HG03442 (cell line): ENCODE measurements around the gene BTBD9.

ENCODE experiments used
- ATAC-seq: cut with Tn5 transposase; IDR thresholded peaks from one replicate; pipeline ENCODE4 v1.9.1; 2021; ENCODE audit warnings: mild to moderate bottlenecking, moderate library complexity; ENCODE audit not compliant: unreplicated experiment

BTBD9 gene

DNA sequence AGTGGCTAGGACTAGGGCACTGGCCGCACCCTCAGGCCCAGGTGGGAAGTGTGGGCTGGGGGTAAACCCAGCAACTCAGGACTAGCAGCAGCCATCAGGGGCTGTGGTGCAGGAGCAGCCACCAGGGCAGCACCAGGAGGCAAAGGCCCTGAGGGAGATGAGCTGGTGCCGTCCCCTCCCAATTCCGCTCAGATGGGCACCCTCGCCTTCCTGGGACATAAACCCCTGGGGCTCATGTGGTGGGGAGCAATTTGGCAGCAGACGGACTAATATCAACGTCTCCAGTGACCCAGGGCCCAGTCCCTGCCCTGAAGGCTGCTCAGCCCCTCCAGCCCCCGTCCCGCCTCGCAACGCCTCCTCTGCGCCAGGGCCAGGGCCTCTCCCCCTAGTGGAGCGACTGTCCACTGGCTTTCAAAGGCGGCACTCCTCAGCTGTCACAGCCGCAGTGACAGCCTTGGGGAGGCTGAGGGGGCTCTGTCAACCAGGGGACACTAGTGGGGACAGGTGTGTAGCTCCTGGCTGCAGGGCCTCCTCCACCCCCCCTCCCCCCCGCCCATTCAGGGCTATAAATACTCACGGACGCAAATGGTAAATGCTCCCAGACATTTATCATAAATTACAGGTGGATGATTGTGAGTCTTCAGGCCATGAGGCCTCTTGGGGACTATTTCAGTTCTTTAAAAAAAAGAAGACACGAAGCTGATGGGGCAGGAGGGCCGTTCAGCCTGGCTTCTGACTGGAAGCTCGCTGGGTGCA is 470.3 kb downstream of the BTBD9 start:
- ATAC-seq: no peak

DNA sequence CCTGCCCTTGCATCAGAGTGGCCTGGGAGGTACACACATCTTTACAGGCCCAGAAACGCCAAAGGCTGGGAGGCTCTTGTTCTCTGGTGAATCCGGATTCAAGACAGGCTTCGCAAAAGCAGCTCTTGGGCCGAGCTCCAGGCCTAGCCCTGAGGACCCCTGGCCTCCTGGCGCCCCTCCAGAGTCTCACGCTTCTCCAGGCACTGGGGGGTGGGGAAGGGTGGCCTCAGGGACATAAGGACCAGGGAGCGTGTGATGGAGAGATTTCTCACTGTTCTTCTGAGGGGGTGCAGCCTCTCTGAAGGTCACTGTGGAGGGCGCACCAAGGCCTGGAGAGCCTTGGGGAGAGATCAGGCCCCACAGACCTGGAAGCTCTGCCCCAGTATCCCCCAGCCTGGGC is 471.0 kb downstream of the BTBD9 start:
- no peak for ATAC-seq

DNA sequence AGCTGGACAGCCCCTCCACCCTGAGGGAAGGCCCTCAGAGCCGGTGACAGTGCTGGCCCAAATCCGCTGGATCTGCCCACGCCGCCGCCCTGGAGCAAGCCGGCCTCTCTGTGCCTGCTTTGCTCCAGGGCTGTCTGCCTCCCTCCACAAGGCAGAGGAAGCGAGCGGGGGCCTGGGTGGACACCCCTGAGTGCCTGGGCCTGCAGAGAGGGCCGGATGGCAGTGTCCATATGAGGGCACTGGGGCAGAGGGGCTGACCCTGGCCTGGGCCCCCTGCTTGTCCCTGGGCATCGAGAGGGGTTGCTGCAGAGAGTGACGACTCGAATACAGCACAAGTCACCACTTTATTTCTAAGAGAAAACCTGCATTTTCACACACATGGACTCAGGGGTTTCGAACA is 471.6 kb downstream of the BTBD9 start:
- no peak for ATAC-seq

DNA sequence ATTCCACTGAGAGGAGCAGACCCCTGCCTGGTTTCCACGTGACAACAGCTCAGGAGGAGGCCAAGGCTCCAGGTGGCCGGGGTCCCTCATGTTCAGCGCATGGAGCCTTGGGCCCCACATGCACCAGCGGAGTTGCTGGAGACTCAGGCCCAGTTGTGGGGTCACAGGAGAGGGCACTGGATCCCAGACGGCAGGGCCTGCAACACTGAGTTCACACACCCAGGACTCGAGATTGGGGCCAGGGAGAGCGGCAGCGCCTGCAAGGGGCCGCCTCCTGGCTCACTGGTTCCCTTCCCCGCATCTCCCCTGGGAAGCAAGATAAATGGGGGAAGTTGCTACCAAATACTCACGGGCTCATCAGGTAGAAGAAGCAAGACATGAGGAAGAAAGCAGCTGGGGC is 472.1 kb downstream of the BTBD9 start:
- no peak for ATAC-seq

DNA sequence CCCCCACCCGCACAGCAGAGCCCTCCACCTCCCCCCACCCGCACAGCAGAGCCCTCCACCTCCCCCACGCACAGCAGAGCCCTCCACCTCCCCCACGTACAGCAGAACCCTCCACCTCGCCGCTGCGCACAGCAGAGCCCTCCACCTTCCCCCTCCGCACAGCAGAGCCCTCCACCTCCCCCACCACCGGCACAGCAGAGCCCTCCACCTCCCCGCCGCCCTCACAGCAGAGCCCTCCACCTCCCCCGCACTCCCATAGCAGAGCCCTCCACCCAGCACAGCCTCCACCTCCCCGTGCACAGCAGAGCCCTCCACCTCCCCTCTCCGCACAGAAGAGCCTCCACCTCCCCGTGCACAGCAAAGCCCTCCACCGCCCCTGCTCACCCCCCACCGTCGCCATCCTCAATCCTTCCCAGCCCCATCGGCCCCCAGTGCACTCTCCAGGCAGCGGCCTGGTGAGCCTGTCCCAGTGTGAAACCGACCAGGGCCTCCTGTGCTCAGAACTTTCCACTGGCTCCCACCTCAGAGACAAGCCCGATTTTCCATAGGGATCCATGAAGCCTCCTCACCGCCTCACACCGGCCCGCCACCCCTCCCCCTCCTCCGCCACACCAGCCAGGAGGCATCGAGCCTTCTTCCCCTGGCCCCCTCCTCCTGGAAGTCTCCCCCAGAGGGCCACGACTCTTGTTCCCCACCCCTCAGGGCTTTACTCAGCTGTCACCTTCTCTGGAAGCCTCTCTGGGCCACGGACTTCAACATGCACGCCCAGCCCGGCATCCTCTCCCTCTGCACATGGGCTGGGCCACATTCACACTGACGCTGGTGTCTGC is 473.1 kb downstream of the BTBD9 start:
- no peak for ATAC-seq

DNA sequence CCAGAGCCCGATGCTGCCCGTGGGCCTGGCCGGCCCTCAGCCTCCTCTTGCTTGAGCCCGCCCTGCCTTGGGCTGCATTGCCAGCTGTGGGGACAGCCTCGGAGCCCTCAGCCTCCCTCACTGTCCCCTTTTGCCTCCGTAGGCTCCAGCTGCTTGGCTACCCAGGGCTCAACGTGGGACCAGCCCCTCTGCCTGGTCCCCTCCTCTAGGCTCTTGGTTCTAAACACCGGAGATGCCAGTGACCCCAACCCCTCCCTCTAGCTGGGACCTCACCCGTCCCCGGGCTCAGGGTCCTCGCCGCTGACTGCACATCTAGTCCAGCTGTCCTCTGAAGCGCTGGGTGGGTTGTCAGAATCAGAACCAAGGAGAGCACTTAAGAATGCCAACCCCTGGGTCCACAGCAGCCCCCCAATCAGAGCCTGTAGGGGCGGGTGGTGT is 475.0 kb downstream of the BTBD9 start:
- no peak for ATAC-seq

DNA sequence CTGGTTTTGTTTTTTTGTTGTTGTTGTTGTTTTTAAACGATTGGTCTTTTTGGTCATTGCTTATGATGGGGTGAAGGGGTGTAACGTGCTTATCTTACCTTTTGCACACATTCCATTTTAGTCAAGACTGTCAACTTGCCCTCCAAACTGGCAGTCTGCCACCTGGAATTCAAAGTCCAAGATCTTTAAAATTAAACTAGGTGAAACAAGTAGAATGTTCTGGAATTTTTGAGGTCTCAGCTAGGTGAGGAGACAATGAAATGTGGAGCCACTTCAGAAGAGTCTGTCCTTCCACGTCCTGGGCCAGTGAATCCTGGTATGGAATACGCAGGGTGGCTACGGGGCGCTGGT is 475.6 kb downstream of the BTBD9 start:
- ATAC-seq: no peak

DNA sequence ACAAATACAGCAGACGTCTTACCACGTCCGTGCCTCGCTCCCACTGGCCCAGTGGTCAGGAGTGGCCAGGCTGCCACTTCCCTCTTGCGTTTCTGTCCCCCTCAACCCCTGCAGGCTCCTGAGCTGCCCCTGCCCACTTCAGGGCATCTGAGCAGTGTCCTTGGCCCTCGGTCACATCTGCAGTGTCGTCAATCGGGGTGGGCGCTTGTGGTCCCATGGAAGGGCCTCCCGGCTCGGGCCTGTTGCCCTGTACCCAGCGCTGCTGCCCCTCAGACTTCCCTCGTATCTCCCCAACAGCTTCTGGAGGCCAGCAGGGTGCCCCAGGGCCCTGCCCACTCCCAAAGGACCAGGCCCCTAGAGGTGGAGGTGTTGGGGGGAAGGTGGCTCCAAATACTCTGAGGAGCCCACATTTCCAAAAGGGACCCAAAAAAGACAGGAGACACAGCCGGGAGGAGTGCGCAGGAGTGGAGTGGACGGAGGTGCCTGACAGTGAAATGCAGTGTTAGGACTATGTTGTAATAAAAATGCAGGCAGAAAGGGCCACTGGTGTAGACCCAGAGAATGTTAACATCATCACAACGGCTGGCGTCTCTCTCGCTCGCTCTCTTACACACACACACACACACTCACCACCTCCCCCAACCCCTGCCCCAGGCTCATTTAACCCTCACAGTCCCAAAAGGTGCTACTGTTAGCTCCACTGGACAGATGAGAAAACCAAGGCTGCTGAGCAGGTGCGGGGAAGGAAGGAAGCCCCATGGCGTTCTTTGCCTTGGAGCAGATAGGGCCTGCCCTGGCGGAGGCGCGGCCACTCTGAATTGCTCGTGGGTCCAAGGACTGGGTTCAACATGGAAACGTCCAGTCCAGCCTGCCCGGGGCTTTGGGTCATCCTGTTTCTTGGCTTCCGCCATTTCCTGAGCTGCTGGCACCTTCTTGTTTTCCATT is 476.3 kb downstream of the BTBD9 start:
- no peak for ATAC-seq

DNA sequence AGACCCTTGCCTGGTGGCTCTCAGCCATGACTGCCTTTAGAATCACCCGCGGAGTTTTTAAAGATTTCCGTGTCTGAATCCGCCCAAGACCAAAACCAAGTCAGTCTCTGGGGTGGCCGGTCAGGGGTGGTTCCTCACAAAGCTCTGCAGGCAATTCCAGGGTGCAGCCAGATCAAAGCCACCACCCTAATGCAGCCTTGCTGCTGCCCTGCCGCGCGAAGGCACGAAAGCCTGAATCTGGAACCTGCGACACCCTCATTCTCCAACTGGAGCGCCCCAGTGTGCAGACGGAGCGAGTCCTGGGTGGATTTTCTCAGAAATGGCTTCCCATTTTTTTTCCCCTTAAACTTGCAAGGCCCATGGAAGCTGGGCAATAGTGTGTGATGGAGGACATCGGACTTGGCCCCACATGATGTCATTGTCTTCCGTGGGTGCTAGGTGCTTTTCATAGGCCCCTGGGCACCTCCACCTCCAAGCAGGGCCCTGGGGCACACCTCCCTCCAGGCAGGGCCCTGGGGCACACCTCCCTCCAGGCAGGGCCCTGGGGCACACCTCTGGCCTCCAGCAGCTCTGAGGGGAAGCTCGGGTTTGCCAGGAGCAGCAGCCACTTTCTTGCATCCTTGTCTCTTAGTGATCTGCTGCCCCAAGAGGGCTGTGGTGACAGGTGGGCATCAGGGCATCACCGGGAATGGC is 477.1 kb downstream of the BTBD9 start:
- no peak for ATAC-seq

DNA sequence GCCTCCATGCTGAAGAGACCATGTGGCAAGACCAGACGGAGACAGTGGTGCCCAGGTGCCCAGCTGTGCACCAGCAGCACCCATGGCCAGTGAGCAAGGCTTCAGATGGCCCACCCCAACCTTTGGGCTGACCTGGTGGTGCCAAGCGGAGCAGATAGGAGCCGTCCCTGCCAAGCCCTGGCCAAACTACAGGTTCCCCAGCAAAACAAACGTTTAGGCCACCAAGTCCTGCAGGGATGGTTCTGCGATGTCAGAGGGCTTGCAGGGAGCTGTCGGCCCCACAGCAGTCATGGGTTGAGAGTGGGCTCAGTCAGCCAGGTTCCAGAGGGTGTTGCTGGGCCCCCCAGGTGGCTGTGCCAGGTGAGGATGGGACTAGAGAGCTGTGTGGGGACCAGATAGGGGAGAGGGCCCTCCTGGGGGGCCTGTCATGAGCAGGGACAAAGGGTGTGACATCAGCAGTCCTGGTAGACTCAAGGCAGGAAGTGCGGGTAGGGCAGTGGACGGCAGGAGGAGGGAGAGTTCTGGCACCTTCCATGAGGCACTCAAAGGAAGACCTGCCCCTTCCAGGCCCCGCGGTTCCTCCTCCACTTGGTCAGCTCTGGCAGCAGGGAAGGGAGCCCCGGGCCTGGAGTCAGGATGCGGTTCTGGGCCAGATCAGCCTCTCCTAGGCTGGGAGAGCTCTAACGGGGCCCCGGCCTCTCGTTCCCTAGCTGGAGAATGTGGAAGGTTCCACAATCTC is 477.8 kb downstream of the BTBD9 start:
- no peak for ATAC-seq

DNA sequence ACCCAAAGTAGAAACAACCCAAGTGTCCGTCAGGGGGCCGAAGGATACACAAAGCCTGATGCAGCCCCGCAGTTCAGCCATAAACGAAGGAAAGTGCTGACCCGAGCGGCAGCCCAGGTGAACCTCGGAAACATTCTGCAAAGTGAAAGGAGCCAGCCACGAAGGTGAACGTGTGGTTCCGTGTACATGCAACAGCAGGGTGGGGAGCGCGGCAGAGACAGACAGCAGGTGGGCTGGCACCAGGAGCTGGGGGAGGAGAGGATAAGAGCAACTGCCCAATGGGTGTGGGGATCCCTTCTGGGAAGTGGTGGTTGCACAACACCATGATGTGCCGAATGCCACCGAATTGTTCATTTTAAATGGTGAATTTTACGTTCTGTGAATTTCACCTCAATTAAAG is 478.4 kb downstream of the BTBD9 start:
- ATAC-seq: no peak

DNA sequence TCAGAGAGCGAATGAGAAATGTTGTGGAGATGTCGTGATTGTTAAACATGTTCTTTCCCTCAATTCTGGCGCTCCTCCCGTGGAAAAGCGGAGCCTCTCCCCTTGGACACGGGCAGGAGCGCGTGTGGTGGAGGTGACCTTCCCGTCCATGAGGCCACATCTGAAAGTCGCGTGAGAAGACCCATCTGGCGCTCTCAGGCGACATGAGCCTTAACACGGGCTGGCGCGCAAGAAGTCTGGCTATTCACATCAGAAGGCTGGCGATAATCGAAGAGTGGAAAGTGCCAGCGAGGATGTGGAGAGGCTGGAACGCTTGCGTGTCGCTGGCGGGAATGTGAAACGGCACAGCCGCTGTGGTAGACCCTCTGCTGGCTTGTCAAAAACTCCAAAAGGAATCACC is 478.9 kb downstream of the BTBD9 start:
- no peak for ATAC-seq

DNA sequence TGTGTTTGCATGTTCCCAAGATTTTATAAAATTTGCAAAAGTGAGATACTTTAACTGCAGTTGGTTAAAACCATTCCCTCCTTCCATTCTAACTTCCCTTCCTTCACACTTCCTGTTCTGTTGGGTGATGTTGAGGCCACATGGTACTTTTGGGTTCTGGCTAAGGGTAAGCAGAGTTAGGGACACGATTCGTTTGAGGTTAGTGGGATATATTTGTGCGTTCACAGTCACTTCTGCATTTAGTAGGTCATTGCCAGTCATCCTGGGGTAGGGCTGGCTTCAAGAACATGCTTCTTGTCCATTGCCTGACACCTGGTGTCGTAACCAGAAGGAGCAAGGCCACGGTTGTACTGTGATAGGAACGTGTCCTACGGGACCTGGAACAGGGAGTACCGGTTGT is 480.1 kb downstream of the BTBD9 start:
- no peak for ATAC-seq

DNA sequence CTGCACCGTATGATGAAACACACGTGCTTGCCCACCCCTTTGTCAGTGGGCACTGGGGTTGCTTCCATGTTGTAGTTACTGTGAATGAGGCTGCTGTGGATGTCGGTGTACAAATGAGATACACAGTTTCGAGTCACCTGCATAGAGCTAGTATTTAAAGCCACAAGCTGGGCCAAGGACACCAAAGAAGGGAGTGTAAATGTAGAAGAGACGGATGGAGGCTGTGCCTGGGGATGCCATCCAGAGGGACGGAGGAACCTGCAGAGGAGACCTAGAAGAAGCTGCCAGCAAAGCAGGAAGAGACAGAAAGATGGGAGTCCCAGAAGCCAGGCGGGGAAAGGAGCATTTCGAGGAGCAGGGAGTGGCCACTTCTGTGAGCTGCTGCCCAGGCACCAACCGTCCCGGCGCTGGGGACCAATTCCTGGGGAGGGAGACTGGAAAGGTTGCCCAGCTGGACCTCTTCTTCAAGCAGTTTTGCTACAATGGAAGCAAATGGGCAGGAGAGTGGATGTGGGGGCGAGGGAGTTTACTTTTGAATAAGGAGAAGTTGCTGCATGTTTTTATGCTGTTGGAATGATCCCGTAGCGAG is 480.9 kb downstream of the BTBD9 start:
- no peak for ATAC-seq

DNA sequence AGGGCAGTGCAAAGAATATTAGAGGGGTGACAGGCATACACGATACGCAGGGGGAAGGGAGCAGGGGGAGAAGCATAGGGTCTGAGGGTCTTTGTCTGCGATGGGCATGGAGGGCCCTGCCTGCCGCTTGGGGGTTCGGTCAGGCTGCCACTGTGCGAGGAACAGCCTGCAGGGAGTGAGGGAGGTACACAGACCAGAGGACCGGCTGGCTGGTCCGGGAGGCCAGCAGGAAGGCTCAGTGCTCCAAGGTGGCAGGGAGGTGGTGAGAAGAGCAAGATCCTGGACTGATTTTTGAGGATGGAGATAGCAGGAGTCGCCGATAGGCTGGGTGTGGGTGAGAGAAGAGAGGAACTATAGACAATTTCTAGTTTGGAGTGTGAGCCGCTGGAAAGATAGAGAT is 481.8 kb downstream of the BTBD9 start:
- ATAC-seq: no peak

DNA sequence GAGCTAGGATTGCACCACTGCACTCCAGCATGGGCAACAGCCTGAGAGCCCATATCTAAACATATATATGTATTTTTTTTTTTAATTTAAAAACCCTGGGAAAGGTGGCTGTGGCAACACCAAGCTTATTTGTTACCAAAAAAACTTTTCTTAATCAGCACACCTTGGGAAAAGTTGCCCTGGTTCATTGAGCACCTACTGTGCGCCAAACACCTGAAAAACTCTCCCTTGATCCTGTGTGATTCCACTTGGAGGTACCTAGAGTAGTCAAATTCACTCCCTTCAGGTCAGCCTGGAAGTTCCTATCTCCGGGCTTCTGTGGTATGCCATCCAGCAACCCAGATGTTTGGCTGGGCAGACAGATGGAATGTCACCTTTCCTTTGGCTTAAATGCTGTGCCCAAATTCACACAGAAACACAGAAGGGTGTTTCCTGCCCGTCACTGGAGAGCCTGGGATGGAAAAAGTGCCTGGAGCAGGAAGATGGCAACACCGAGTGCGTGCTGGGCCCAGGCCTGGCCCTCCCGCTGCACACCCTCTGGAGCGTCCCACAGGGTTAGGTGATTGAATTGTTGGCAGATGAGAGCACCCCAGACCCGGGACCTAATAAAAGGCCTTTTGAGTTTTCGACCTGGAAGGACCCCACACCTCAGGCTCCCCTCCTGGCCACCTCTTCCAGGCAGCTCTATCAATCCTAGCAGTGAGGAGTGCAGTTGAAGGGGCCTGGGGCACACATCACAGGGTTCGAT is 482.7 kb downstream of the BTBD9 start:
- no peak for ATAC-seq

DNA sequence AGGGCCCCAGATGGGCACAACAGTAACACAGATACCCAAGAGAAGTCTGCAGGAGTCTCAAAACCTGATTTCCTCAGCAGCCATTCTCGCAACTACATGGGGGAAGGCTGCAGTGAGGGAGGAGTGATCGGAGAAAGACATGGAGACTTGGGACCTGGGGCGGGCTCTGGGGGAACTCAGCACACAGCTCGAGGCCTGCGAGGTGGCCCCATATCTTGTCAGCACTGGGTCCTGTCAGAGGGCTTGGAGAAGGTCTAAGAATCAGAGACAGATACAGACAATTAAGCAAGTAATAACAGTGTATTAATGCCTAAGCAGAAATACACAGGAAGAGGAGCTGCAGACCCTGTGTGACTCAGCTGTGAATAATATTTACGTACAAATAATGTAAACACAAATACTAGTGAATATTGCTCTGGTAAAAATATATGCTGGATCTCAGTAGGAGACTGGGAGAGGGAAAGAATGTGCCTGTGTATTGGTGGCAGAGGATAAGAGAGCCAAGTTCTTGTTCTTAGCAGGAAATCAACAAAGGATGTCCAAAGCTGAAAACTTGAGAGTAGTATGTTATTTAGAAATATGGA is 484.0 kb downstream of the BTBD9 start:
- no peak for ATAC-seq

DNA sequence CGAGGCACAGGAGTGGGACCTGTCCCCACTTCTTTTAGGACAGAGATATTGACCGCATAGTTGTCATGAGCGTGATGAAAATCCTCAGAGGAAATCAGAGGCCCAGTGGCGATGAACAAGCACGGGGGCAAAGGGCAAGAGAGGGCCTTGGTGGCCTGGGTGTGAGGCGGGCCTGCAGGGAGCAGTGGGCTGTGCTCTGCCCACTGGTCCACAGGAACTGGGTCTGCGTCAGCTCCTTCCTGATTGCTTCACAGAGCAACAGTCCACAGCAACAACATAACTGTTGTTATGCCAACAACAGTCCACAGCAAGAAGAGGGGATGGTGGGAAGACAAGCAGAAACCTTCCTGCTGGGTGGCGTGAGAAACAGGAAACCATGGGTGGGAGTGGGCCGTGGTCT is 484.6 kb downstream of the BTBD9 start:
- ATAC-seq: no peak

DNA sequence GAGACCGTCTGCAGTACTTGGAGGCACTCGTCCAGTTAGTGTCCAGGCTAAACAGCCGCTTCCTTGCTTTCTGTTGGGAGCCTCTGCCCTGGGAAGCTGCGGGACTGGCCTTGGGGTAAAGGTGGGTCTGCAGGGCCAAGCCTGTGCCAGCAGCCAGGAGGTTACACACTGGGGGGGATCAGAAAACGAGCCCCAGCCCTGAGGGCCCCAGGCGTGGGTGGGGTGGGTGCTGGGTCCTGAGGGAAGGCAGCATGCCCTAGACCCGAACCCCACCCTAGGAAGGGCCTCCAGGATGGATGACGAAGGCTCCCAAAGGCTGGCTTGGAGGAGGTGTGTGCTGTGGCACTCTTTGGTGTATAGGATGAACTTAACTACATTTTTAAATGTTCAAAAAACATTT is 485.0 kb downstream of the BTBD9 start:
- no peak for ATAC-seq
